C4-2B (cell line): ENCODE results near the gene HSD17B8.

Experiments
- ZFX ChIP-seq: fragments of 450-650 bp; IDR thresholded peaks from 2 replicates; pipeline ENCODE4 v1.6.1; 2017
- TF ChIP-seq, protein P1 (sequence below): fragments of 450-650 bp; conservative IDR thresholded peaks from 2 replicates; pipeline ENCODE4 v1.5.1; 2017; ENCODE audit warnings: mild to moderate bottlenecking

DNA sequence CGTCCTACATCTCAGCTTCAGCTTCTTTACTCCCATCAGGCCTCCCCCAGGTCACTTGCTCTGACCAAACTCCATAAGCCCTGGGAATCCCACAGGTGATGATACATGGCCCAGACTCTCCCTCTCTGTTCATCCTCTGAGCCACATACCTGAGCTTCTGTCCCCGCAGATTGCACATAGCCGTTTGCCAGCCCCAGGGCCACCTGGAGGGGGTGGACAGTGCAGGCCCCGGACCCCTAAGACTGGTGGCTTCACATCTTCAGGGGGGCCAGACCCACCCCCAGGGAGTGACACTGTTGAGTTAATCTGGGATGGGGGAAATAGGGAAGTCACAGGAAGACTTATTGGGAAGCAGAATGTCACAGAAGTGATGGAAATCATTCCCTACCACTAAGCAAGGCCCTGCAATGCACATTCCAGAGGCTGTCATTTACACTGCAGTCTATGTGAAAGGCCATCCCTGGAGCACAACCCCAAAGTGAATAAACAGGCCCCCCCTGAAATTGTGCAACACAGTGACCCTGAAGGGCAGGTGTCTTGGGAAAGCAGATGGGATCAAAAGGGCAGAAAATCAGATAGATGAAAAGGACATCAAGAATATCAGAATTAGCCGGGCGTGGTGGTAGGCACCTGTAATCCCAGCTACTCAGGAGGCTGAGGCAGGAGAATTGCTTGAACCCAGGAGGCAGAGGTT, 6.1 kb upstream of the HSD17B8 start:
- TF ChIP-seq, protein P1, sequence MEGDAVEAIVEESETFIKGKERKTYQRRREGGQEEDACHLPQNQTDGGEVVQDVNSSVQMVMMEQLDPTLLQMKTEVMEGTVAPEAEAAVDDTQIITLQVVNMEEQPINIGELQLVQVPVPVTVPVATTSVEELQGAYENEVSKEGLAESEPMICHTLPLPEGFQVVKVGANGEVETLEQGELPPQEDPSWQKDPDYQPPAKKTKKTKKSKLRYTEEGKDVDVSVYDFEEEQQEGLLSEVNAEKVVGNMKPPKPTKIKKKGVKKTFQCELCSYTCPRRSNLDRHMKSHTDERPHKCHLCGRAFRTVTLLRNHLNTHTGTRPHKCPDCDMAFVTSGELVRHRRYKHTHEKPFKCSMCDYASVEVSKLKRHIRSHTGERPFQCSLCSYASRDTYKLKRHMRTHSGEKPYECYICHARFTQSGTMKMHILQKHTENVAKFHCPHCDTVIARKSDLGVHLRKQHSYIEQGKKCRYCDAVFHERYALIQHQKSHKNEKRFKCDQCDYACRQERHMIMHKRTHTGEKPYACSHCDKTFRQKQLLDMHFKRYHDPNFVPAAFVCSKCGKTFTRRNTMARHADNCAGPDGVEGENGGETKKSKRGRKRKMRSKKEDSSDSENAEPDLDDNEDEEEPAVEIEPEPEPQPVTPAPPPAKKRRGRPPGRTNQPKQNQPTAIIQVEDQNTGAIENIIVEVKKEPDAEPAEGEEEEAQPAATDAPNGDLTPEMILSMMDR = no peak
- TF ChIP-seq ZFX = no peak
